ENCODE data around the gene CPHXL.

Gene CPHXL

DNA sequence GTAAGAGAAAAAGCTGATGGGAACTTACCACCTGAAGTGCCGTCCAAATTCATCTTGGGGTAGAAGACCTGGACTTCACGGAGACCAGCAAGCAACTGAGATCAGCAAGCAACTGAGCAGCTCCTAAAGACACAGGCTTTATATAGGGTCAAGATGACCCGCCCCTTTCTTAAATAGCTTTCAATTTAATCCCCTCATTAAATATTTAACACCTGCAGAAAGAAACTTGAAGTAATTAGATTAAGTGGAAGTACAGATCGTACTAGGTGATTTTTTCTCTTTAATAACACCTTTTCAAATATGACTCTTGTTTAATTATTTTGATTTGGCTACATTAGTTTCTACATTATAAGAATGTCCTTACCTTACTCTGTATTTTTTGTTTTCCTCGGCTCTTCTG is at the start of gene CPHXL:
Gene CPHXL (minus strand): TSS at position 101 of the 400 bp plus-strand sequence. CDS start 48 bp downstream, at position 53.
- no peak for DNase-seq

DNA sequence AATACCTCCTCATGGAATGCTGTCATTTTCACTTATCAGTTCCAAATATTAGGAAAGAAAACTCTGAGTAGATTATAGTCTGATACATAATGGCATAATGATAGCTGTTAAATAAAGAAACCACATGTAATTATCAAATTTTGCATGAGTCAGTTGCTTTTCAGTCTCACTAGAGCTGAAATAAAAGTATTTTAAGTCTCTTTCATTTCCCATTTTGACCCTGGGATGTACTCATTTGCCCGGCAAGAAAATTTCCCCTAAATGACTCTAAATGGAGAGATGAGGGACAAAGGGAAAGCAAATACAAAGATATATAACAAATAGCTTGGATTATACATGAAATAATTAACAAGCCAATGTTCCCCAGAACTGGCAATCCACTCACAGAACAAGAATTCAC is 47.9 kb upstream of the CPHXL start:
- DNase-seq, result no peak

DNA sequence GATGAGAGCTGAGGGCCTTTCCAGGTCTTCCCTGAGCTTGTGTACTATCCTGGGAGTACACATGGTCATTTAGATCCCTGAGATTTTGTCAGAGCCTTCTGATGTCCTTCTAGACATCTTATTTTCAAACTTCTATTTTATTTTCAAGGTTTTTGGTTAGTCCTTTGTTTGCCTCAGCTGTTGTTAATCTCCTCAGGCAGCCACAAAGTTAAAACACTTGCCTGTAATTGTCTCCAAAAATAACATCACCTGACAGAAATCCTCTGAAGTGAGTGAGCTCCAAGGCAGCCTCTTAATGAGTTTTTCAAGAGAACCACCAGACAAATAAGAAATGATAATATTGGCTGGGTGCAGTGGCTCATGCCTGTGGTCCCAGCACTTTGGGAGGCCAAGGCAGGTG is 43.8 kb upstream of the CPHXL start:
- no peak for DNase-seq

DNA sequence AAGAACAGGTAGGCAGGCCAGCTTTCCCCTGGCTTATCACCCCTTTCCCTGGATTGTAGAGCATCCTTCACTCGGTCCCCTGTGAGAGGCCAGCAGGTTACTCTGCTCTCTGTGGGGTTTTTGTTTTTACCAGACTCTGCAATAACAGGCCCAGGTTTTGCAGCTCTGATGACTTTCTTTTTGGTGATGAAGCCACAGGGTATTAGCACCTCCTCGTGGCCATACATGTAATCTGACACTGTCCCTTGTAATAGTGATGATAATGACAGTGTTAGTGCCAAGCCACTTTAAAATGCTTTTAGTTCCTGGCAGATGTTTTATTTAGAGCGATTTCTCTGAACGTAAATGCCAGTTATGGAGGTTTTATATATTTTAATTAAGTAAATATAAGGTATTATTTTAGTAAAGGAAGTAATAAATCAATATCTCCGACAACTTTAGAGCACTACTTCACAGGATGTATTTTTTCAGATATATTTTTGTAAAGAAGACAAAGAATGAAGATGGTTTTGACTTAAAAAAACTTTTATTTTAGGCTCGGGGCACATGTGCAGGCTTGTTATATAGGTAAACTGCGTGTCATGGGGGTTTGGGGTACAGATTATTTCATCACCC is 38.0 kb upstream of the CPHXL start:
- peak; percentile 37 for DNase-seq

DNA sequence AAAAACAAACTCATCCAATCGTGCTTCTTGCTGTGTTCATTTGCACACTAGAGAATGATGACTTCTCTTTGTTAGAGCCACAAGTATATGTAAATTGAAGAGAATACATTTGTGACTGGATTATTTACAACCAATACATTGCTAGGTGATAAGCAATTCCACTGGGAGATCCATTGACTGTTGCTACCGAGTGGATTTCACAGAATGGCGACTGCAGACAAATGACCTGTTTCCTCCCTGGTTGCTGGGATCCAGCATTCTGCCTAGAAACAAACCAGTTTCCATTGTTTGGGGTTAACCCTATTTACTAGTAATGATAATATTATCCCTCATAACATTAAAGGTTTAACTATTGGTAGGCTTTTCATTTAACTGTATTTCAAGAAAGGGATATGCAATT is 36.9 kb upstream of the CPHXL start:
- DNase-seq, result no peak

DNA sequence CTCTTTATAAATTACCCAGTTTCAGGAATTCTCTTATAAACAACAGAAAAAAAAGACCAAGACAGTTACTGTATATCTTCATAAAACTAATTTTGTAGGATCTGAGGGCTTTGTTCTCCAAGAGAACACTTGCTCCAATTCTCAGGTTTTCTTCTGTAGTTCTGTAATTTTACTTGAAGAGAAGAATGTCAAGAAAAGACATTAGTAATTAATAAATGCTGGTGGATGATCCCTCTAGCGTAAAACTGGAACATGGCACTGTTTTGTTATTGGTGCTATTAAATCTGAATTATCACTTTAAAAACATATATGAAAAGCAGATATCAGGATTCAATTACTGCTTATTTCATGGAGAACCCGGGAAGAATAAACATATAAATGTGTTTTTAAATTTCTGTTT is 36.5 kb upstream of the CPHXL start:
- no peak for DNase-seq

DNA sequence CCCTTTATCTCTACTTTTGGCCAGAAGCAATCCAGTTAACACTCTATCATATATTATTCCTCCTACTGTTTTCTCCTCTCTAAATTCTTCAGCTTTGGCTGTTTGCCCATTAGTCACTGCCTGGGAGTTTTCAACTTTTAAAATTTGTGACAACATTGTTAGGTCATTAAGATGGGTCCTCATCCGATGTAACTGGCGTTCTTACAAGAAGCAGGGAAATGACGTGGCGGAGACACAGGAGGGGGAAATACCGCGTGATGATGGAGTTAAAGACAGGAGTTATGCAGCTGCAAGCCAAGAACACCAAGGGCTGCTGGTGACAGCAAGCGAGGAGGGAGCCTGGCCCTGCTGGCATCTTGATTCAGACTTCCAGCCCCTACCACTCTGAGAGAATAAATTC is 34.8 kb upstream of the CPHXL start:
- no peak for DNase-seq

DNA sequence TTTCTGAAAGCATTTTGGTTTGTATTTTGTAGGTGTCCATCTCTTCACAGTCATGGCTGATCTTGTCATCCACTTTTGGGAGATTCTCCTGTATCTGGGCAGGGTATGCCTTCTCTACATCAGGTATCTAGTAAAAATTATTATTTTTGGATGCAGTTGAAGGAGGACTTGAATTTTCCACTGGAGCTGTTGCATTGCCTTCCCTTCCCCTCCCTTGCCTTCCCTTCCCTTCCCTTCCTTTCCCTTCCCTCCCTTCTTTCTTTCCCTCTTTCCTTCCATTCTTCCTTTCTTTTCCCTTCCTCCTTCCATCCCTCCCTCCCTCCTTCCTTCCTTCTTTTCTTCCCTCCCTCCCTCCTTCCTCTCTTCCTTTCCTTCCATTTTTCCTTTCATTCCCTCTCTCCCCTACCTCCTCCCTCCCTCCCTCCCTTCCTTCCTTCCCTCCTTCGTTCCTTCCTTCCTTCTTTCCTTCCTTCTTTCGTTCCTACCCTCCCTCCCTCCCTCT is 33.8 kb upstream of the CPHXL start:
- no peak for DNase-seq

DNA sequence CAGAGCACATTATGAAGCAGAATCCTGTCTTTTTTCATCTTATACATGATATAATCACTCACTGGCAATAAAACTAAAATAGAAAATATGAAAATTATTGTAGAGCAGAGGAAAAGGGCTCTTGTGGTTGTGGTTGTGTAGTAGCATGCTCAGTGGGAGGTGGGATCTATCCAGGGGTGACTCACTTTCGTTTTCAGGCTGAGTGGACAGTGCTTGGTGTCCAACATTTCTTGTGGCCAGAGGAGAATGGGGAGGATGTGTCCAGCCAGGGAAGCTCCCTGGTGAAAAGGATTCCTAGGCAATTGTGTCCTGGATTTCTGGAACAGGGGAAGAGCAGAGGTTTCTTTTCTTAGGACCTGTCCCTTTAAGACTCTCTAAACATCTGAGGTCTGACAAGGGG is 31.9 kb upstream of the CPHXL start:
- no peak for DNase-seq

DNA sequence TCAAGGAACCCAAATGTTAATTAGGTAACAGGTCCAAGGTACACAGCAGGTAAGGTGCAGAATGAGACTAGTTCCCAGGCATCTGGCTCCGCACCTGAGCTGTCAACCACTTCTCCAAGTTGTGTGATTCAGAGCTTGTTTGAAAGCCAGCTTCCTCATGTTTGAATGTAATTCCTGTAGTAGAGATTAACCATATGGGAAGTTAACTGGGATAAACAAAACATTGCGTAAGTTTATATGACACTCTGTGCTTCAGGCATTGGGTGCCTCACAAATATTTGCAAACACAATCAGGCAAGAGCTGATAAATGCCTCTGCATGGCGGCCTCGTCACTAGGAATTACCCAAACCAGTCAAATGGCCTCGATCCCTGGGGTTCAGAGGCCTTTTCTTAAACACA is 27.9 kb upstream of the CPHXL start:
- no peak for DNase-seq

DNA sequence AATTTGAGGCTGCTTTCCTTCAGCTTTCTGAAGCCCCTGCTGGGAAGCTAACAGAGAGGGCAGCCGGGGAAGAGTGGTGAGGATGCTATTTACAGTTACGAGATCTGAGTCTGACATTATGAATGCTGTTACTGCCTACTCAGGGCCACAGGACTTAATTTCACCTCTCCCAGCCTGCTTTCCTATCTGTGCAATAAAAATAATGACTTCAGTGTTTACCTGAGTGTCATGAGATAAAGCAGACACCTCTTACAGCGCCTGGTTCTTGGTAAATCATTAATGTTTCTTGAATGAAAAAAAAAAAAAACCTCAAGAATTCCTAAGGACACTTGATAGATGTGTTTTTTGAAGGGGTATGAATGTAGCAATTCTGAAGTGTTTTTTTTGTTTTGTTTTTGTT is 24.2 kb upstream of the CPHXL start:
- no peak for DNase-seq

DNA sequence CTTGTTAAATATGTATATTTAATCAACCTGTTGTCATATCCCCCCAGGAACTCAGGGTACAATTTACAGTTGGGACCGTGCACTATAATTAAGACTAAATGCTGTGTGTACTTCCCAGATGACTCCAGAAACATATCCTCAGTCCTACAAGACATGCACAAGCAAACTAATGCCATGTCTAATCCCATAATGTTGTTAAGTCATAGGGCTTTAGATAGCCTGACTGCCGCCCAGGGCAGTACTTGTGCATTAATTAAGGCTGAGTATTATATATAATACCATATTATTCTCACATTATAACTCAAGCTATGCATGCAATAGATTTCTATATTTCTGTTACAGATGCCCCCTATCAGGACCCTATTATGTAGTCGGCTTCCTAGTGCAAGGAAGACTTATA is 20.1 kb upstream of the CPHXL start:
- no peak for DNase-seq

DNA sequence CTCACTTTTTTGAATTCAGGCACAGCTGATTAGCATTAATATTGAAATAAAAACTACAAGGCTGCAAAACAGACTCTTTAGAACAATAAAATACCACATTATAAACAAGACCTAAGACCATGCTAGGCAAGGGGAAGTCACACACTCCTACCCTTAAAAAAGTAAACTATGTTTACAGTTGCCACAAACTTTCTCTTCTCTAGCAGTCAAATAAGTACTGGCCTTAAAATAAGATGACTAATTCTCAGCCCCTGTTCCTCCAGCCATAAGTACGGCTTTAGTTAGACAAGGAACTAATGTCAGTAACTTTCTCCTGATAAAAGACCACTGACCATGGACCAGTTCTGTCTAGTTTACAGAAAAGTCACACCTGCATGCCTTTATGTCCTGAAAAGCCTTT is 19.5 kb upstream of the CPHXL start:
- no peak for DNase-seq

DNA sequence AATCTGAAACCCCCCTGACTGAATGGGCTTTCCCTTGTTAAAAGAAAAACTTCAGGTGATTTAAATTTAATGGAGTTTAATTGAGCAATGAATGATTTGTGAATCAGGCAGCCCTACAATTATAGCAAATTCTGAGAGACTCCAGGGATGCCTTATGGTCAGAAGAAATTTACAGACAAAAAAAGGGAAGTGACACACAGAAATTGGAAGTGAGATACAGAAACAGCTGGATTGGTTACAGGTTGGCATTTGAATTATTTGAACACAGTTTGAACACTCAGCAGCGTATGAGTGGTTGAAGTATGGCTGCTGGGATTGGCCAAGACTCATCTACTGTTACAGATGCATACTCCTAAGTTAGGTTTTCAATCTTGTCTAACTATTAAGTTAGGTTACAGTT is 19.0 kb upstream of the CPHXL start:
- no peak for DNase-seq

DNA sequence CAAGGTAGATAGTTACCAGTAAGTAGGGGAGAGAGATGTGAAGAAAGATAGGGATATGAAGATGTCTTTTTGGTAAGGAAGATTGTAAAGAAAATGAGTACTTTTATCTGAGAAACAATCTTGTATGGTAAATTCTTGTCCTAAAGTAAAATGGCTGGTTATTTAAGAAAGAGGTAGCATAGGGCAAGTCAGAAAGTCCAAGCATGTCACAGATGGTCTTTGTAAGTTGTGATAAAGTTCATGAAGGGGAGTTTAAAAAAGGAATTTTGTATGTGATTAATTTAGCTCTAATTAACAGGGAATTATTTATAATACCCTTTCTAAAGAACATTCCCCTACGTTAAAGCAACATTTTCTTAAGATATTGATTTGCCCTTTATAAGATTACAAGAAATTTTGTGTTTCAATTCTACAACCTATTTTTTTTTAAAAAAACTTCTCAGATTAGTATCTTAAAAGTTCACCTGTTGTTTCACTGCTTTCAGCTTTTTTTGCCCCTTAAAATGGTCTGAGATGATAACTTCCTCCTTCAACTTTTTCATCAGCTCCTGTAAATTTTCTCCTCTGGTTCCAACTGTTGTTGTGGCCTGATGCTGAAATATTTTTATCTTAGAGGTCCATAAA is 16.2 kb upstream of the CPHXL start:
- no peak for DNase-seq

DNA sequence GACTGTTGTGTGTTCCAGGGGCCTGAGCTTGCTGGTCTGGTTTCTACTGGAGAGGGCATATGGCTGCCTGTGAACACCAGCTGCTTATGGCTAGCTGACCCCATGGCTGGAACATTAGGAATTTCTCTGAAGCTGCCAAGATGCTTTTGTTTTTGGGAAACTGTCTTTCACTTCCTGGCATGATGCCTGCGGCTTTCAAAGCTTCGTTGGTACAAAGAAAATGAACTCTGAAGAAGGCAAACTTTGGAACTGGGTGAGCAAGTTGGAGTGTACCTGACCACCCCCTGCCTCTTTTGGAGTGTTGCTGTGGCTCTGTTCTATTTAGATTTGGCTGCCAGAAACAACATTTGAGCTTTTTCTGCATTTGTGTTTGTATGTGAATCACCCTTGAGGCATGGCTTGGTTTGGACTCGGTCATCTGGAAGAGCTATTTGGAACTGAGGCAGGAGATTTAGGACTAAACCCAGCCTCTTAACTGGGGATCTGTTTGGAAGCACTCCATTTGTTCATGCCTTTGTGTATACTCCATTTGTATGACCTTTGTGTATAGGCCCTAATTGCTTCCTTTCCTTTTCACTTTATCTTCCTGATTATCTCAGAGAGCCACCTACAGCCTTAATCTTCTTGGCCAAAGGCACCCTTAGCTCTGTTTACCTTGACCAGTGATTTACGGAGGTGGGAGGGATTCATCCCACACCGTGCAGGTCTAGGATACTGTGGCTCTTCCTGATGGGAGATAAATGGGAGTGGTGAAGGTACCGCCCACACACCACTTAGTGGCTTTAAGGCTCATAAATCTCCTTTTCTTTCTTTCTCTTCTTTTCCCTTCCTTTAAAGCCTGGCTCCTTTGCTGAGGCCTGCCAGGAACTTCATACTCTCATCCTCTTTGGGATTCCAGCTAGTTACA is 7.3 kb upstream of the CPHXL start:
- no peak for DNase-seq

DNA sequence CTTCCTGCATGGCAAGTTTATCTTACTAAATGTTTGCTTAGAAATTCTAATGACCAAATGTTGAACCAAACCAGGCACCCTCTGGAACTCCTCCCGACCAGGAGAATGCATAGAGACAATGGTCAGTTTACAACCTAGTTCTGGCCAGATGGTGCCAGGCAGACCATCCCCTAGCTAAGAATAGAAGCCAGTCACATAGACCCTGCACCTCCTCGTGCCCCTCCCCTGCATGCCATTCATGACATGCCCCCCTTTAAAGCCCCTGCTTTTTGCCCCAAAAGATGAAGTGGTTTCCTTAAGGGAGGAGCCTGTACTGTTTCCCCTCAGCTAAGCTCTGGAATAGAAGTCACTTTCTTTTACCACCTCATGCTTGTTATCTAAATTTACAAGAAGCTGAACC is 6.6 kb upstream of the CPHXL start:
- no peak for DNase-seq

DNA sequence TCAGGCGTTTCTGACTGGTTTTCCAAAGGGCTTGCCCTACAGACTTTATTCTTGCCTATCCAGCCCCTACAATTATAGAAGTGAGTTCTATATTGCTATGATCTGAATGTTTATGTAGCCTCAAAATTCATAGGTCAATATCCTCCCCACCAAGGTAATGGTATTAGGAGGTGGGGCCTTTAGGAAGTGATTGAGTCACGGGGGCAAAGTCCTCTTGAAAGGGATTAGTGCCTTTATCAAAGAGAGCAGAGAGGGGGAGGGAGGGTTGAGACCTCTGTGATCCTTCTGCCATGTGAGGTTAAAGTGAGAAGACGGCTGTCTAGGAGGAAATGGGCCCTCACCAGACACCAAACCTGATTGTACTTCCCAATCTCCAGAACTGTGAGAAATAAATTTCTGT is 931 bp upstream of the CPHXL start:
- DNase-seq, result no peak

DNA sequence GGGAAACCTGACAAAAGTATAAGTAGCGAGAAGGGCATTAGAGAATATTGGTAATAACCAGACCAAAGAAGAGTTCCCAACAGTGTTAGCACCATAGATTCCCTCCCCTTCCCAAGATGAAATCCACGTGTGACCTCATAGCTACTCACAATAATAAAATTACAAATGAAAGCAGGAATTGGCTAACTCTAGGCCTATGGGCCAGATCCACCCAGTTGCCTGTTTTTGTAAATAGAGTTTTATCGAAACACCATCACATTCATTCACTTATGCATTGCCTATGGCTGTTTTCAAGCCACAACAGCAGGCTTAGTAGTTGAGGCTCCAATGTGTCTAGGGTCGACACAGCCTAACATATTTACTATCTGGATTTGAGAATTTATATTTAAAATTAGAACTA is 7.8 kb downstream of the CPHXL start:
- no peak for DNase-seq

DNA sequence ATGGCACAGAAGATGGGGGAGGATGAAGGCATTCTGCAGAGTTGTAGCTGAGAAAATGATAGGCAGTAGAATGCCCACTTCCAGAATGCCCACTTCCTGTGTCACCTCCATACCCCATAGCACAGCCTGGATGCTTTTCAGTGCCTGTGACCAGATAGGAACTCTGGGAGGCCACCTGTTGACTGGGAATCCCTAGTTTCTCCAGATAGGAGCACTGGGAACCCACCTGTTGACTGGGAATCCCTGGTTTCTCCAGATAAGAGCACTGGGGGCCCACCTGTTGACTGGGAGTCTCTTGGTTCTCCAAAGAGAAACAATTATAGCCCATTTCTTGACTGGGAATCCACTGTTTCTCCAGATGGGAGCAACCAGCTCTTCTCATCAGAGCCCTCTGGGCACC is 11.6 kb downstream of the CPHXL start:
- DNase-seq, result no peak

DNA sequence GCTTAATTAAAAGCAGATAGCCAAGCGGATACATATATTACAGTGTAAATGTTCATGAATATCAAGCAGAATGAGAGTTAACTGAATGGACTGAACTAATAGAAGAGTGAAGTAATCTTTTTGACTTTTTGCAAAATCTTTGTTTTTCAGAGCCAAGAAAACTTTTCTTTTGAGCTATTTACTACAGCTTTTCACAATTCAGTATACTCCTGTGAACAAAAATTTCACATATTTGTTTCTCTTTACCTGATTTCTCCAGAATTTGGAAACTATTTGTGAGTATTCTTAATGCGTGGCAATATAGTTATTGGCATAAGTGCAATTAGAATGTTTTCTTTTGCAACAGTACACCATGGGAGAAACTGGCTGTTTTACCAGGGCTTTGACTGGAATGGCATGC is 15.9 kb downstream of the CPHXL start:
- no peak for DNase-seq

DNA sequence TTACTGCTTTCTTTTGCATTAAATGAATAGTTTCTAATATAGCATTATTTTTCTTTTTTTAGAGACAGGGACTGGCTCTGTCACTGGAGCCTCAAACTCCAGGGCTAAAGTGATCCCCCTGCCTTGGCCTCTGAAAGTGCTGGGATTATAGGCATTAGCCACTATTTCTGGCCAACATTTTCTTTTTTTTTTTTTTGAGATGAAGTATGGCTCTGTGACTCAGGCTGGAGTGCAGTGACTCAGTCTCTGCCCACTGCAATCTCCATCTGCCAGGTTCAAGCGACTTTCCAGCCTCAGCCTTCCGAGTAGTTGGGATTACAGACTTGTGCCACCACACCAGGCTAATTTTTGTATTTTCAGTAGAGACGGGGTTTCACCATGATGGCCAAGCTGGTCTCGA is 23.0 kb downstream of the CPHXL start:
- DNase-seq, result no peak

DNA sequence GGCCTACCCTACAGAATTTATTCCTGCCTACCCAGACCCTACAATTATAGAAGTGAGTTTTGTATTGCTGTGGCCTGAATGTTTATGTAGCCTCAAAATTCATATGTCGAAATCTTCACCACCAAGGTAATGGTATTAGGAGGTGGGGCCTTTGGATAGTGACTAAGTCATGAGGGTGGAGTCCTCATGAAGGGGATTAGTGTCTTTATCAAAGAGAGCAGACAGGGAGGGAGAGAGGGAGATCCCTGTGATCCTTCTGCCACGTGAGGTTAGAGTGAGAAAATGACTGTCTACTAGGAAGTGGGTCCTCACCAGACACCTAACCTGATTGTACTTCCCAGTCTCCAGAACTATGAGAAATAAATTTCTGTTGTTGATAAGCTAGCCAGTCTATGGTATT is 24.0 kb downstream of the CPHXL start:
- DNase-seq, result no peak

DNA sequence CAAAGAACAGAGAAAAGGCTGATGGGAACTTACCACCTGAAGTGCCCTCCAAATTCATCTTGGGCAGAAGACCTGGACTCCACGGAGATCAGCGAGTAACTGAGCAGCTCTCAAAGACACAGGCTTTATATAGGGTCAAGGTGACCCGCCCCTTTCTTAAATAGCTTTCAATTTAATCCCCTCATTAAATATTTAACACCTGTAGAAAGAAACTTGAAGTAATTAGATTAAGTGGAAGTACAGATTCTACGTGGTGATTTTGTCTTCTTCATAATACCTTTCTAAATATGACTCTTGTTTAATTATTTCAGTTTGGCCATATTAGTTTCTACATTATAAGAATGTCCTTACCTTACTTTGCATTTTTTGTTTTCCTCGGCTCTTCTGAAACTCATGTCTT is 24.9 kb downstream of the CPHXL start, which contains the start of gene DUXB:
Gene DUXB (minus strand): TSS at position 101 of the 400 bp plus-strand sequence. CDS start 43 bp downstream, at position 58.
- DNase-seq, result no peak
